Measurements from ENCODE around the gene PLXNB3. TPM values are rescaled to one million over a fixed set of nuclear protein-coding genes. Genes with fewer than 3 reads are reported as not detected.

Gene PLXNB3
- total RNA-seq, 1 experiment from 2014 or later = 2.5 TPM

- no peak for TF ChIP-seq PRDM15 (CRISPR knock-in tag; IDR thresholded peaks at IDR 0.05)
Measured at GRCh38 chrX:153807976-153808375, 43.9 kb downstream of the PLXNB3 start (continued).

GRCh38 chrX:153812220-153812619 is 48.2 kb downstream of the PLXNB3 start:
- Mint-ChIP-seq H3K4me1 (peaks cover 50% of the 10 kb centered on the region), H3K4me3 (no peak overlapping the region), H3K9me3 (no peaks in the 10 kb centered on the region), H3K27me3 (ENCODE audit: low read depth) (no peaks in the 10 kb centered on the region), H3K36me3 (peaks cover 3% of the 10 kb centered on the region), H3K27ac (no peak overlapping the region; the same call in 1 of the 2 replicates)
- CTCF ChIA-PET = no interaction called here
- ATAC-seq (peak; percentile 29; the same call in 1 of the 2 replicates), DNase-seq (ENCODE audit: low spot score) (no peak)
- POLR2A ChIA-PET = no interaction called here
- TF ChIP-seq NFYB (CRISPR knock-in tag; conservative IDR thresholded peaks at IDR 0.05; ENCODE audit: low read depth) (no peak), ATF1 (CRISPR knock-in tag; IDR thresholded peaks at IDR 0.05) (no peak), JAZF1 (CRISPR knock-in tag; IDR thresholded peaks at IDR 0.05) (no peak), CBFB (CRISPR knock-in tag; IDR thresholded peaks at IDR 0.05; ENCODE audit: low read depth) (no peak), ZBTB21 (CRISPR knock-in tag; IDR thresholded peaks at IDR 0.05; ENCODE audit: borderline replicate concordance) (no peak), PREB (CRISPR knock-in tag; IDR thresholded peaks at IDR 0.05; ENCODE audit: borderline replicate concordance) (no peak), ZNF219 (CRISPR knock-in tag; IDR thresholded peaks at IDR 0.05; ENCODE audit: borderline replicate concordance) (no peak), ZNF281 (CRISPR knock-in tag; IDR thresholded peaks at IDR 0.05) (no peak), PRDM15 (CRISPR knock-in tag; IDR thresholded peaks at IDR 0.05) (no peak), ARID4B (CRISPR knock-in tag; IDR thresholded peaks at IDR 0.05; ENCODE audit: borderline replicate concordance) (no peak), IRF2 (CRISPR knock-in tag; IDR thresholded peaks at IDR 0.05; ENCODE audit: borderline replicate concordance, low read depth) (no peak), ELF4 (CRISPR knock-in tag; IDR thresholded peaks at IDR 0.05; ENCODE audit: low read depth) (no peak), FOXJ3 (CRISPR knock-in tag; IDR thresholded peaks at IDR 0.05; ENCODE audit: borderline replicate concordance) (no peak), ZNF416 (CRISPR knock-in tag; IDR thresholded peaks at IDR 0.05) (no peak), ZNF425 (CRISPR knock-in tag; conservative IDR thresholded peaks at IDR 0.05) (no peak), CREM (CRISPR knock-in tag; IDR thresholded peaks at IDR 0.05) (no peak), MAX (CRISPR knock-in tag; IDR thresholded peaks at IDR 0.05) (no peak)

All from WTC11 (cell line).